Activated CD4-positive, CD25-positive, alpha-beta regulatory T cell treated with anti-CD3 and anti-CD28 coated beads, Interleukin-2, amount 50 U/mL, for 24 hours (primary cell): ENCODE data around the gene ROBO2.

ENCODE experiments used
- ATAC-seq, 2 donors: fragments of 150-1000 bp; cut with Tn5 transposase; one replicate each; pipeline ENCODE4 v1.10.0; 2021; ENCODE audit warnings: mild to moderate bottlenecking in 1 of 2, moderate library complexity in 1 of 2

Gene ROBO2

DNA sequence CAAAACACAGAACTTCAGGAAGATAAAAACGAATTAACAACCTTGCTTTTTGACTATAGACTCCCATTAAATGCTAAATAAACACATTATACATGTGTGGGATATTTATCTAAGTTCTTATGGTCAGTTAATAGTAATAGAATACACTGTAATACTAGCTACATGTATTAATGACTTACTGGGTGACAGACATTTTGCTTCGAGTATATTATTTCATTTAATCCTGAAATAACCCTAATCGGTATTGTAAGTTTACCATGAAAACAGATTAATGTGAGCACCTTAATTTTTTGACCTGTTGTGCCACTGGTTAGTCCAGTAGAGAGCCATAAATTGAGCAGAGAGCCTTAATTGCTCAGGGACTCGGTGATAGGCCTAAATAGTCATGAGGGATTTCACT is 151.1 kb downstream of the ROBO2 start:
- no peak for ATAC-seq

DNA sequence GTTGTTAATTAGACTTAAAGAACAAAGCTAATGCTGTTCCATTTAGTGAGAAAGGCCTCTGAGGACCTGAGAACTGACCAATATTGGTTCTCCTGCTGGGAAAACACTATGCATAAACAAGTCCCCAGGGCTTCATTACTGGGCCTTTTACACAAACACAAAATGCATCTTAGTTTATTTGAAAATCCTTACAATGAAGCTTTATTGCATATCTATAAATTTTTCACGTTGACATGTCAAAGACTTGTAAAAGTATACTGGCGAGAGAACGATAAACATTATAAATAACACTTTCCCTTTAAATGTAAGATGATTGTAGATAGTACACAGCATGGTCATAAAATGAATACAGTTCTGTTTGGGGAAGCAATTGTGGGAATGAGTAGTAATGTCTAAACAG is 151.7 kb downstream of the ROBO2 start:
- no peak for ATAC-seq

GRCh38 chr3:77195766-77196545 is 156.1 kb downstream of the ROBO2 start:
- no peak for ATAC-seq

DNA sequence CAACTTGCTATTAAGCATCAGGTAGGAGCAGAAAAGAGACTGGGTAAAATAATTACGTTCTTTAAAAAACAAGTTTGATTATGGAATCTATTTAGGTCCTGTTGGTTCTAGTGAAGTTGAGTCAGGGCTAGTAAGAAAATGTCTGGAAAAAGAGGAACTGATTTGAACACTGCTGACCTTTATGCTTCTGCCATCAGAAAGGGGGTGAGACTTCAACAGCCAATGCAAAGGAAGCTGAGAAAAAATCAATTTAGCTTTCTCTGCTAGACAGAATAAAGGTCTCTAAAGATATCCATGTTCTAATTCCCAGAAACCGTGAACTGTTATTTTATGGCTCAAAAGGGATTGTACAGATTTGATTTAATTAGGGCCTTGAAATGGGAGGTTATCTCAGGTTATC is 157.5 kb downstream of the ROBO2 start:
- ATAC-seq = no peak

GRCh38 chr3:77203851-77204250 is 164.0 kb downstream of the ROBO2 start:
- ATAC-seq = no peak

DNA sequence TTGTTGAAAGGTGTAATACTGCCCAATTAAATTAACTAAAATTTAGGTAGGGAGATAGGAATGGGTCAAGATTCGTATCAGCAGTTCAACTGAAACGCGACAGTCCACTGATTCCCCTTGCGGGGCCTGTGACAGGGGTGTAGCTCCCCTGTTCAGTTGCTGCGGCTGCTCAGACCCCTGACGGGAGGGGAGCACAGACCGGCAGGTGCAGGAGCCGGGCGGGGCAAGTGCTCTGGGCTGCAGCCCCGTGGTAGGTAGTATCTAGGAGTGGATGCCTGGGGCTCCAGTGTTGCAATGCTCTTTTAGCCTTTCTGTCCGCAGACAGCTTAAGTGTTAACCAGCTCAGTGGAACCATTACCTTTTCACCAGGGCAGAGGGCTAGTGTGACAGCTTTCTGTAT is 164.9 kb downstream of the ROBO2 start:
- ATAC-seq = no peak

GRCh38 chr3:77207753-77208152 is 167.9 kb downstream of the ROBO2 start:
- ATAC-seq = no peak

DNA sequence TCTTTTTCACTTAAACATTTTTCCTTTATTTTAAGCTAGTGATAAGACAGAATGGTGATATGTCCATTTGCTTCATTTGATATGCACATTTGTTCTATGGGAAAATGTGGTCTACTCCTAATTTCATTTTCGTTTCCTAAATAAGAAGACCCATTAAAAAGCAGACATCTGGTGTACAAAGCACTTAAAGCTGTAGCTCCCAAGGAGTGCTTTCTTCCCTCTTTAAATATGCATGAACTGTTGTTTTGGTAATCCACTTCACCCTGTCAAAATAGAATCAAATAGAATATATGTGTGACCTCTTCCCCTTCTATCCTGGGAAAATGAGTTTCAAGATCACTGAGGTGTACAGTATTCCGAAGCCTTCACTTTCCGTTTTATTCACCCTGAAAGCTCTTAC is 182.8 kb downstream of the ROBO2 start:
- ATAC-seq = no peak

DNA sequence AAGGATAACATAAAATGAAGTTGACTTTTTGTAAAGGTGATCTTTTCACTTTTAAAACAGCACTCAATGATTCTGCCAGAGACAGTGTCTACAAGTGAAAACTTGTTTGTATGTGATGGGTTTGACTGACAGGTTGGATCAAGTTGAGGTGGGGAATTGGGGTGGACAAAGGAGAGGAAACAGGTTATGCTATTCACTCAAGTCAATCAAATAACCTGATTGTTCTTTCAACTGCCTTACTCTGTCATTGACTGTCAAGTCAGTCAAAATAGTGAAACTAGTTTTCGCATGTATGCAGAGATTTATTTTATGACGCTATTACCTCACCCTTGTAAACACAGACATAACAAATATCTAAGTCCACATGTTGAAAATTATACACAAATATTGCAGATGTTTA is 187.7 kb downstream of the ROBO2 start:
- no peak for ATAC-seq

GRCh38 chr3:77232557-77232956 is 192.7 kb downstream of the ROBO2 start:
- no peak for ATAC-seq

DNA sequence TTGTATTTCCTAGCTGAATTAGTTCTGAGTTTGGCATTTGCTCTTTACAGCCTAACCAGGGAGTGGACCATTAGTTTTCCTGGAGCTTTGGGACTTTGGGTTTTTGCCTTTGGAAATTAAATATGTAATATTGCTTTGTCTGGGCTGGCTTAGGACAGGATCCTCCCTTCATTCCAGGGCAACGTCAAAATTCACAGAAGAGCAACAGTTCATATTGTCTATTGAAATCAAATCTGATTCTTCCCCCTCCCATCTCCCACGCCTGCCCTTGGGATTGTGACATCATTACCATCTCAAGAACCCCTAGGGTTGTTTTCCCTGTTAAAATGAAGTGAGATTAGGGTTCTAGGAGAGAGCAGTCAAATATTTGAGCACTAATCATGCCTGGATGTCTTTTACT is 194.1 kb downstream of the ROBO2 start:
- no peak for ATAC-seq

DNA sequence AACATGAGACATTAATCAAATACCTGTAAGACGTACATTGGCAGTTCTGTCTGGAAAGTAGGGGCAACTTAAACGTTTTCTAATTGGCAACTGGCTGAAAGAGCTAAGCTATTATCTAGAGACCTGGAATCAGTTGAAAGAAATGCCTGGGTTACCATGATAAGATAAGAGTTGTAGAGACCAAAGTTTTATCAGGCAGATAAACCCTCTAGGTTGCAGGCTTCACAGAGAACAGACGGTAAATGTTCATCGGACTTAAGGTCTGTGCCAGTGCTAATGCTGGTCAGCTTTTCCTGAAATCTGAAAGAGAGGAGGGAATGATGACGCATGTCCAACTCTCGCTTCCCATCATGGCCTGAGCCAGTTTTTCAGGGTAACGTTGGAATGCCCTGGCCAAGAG is 196.2 kb downstream of the ROBO2 start:
- no peak for ATAC-seq

GRCh38 chr3:77240072-77240650 is 200.3 kb downstream of the ROBO2 start:
- ATAC-seq = no peak

DNA sequence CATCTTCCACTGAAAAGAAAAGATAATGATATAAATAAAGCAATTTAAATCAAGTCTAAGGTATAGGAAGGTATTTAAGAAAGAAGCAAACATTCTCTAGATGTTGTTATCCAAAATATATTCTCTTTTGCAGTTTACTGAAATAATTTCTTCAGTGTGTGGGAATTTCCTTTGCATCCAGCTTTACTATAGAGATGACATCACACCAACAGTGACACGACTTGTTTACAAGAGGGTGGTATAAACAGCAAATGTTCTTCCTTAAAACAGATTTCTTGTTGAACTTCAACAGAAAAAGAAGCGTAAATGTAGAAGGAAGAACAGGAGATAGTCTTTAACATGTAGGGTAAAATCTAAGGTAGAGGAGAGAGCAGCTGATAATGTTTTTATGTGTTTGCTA is 202.5 kb downstream of the ROBO2 start:
- no peak for ATAC-seq

GRCh38 chr3:77244981-77245380 is 205.1 kb downstream of the ROBO2 start:
- ATAC-seq = no peak

GRCh38 chr3:77247061-77247460 is 207.2 kb downstream of the ROBO2 start:
- no peak for ATAC-seq

GRCh38 chr3:77247817-77248216 is 207.9 kb downstream of the ROBO2 start:
- ATAC-seq = no peak

DNA sequence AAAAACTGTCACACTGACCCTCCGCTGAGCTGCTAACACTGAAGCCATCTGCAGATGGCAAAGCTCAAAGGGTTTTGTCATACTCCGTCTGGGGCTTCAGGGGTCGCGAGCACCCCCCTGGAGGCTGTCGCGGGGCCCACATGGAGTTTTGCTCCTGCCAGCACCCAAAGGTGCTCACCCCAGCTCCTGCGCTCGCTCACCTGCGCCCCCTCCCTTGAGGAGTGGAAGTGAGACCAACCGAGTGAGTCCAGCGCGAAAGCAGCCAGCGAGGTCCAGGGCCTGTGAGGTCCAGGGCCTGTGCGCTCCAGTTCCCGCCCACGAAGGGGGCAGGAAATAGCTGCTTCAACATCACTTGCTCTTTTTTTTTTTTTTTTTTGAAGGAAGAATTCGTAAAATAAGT is 208.5 kb downstream of the ROBO2 start:
- ATAC-seq = no peak

GRCh38 chr3:77251136-77251535 is 211.2 kb downstream of the ROBO2 start:
- no peak for ATAC-seq

GRCh38 chr3:77254967-77255831 is 215.3 kb downstream of the ROBO2 start:
- ATAC-seq = no peak

DNA sequence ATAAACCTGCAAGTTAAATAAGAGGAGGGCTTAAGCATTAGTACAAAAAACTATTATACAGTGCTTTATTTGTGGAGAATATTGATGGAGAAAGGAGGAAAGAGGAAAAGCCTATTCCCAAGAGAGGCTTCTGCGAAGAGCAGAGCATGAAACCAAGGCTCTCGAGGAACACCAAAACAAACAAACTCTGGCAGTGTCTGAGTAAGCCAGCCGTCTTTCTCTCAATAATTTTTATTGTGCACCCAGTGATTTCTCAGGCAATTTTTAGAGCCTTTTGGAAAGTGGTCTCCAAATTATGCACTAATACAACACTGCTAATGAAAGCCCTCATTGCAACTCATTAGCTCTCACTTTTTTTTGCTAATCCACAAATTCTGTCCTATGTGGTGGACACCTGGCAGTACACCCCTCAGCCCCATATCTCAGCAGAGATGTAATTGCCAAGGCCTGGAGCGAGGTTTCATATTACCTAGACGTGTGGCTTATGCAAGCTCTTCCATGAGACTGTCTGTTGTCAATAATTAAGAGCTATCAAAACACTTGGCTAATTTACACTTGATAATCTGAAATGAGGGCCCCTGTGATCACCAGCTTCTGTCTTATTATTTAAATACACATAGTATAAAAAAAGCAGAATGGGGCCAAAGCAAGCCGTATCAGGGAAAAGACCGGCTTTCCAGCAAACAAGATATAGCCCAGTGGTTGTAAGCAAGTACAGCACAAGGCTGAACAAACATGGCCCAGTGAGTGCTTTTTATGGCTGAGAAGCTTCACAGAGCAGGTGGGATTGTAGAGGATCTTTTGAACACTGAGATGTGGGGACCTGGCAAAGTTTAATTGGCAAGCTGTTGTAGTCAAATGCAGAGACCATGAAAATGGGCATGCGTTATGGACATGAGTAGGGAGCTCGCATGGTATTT is 216.9 kb downstream of the ROBO2 start:
- ATAC-seq = no peak

DNA sequence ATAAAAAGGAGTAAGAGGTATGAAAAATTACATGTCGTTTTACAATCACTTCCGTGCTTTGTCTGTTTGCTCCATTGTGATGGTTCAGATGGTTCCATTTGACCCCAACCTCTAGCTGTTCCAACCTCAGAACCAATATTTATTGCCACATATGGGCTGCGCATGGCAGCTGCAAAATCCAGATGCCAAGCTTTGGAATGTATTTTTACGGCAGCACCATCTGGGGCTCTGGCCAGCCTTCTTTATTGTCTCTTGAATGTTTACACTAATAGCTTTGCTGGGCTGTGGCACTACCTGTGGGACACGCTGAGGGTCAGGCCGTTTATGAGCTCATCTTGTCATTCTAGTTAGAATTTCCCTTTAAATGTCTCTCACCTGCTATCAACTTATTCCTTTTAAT is 219.8 kb downstream of the ROBO2 start:
- no peak for ATAC-seq

GRCh38 chr3:77262361-77262760 is 222.5 kb downstream of the ROBO2 start:
- no peak for ATAC-seq
